ENCODE measurements around the gene ZC3H15.

DNA sequence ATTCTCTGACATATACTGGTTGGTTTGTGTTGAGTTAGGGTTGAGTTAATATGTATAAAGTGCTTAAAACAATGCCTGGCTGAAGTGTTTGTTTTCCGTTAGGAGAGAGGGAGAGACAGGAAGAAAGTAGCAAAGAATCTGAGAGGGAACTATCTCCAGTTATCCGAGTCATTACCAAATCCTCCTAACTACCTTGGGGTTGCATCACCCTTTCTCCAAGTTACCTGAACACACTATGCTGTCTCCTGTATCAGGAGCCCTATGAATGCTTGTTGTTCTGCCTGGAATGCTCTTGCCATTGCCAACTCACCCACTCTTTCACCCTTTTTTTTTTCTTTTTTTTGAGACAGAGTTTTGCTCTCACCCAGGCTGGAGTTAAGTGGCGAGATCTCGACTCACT is 55.9 kb downstream of the ZC3H15 start:
- TF ChIP-seq GATA2 (IDR thresholded peaks at IDR 0.05; ENCODE audit: low read depth, low read length) (no peak), GATA3 (IDR thresholded peaks at IDR 0.05; ENCODE audit: low read depth, low read length) (no peak)
